Testis (tissue), 2 donors: ENCODE measurements around the gene ISG15.

Source experiments
- CTCF ChIP-seq, 3 experiments: fragments of 450-650 bp in 2 of 3; fragments of 200-600 bp in 1 of 3; sonication (generic) in 1 of 3; IDR thresholded peaks; one replicate each; pipeline ENCODE4 v1.5.1; 2016 to 2019; ENCODE audit warnings: antibody characterized with exemption in 3 of 3, mild to moderate bottlenecking in 2 of 3, moderate library complexity in 1 of 3
- POLR2A ChIP-seq: fragments of 450-650 bp; IDR thresholded peaks from one replicate; pipeline ENCODE4 v1.6.1; 2017; ENCODE audit warnings: antibody characterized with exemption, mild to moderate bottlenecking, moderate library complexity

GRCh38 chr1:1004420-1004779 is 8.9 kb upstream of the ISG15 start:
- no peak for TF ChIP-seq POLR2A
- TF ChIP-seq CTCF (IDR thresholded peaks at IDR 0.05): no peak
